ENCODE data around the gene VWA8.

DNA sequence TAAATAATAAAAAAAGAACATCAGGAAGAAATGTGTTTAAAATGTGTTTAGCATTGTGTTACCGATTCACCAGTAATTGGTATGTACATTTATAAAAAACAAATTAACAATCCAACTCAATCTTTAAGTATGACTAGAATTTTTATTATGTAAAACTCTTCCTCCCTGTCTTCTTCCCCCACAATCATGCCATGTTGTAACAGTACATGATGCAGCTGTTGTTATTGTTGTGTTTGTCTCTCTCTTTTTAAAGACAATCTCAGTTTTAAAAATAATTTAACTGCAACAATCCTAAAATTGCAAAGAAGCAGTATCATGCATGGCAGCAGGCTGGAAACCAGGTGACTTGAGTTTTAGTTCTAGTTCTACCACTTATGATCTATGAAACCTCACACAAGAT lies 323.3 kb downstream of the VWA8 start:
- TF ChIP-seq, protein P1, sequence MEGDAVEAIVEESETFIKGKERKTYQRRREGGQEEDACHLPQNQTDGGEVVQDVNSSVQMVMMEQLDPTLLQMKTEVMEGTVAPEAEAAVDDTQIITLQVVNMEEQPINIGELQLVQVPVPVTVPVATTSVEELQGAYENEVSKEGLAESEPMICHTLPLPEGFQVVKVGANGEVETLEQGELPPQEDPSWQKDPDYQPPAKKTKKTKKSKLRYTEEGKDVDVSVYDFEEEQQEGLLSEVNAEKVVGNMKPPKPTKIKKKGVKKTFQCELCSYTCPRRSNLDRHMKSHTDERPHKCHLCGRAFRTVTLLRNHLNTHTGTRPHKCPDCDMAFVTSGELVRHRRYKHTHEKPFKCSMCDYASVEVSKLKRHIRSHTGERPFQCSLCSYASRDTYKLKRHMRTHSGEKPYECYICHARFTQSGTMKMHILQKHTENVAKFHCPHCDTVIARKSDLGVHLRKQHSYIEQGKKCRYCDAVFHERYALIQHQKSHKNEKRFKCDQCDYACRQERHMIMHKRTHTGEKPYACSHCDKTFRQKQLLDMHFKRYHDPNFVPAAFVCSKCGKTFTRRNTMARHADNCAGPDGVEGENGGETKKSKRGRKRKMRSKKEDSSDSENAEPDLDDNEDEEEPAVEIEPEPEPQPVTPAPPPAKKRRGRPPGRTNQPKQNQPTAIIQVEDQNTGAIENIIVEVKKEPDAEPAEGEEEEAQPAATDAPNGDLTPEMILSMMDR (IDR thresholded peaks at IDR 0.05; ENCODE audit: low read depth, low read length, poor library complexity, severe bottlenecking), result no peak
- no peak for TF ChIP-seq EZH2phosphoT487 (IDR thresholded peaks at IDR 0.05; ENCODE audit: borderline replicate concordance, low read length)
